NCI-H2107 treated with DMSO at 0.1 percent for 48 hours (cell line): Measurements from ENCODE around the gene ATXN1.
"Not testable (repeated sequence)": the region's sequence is repeated elsewhere in the genome, so short reads cannot be mapped to it uniquely, and the experiment has no call there.

Source experiments
- DNase-seq: peaks from one replicate; lab custom pipeline; 2025; ENCODE audit not compliant: unreplicated experiment; lab: John Stamatoyannopoulos, UW

The ATXN1 gene

DNA sequence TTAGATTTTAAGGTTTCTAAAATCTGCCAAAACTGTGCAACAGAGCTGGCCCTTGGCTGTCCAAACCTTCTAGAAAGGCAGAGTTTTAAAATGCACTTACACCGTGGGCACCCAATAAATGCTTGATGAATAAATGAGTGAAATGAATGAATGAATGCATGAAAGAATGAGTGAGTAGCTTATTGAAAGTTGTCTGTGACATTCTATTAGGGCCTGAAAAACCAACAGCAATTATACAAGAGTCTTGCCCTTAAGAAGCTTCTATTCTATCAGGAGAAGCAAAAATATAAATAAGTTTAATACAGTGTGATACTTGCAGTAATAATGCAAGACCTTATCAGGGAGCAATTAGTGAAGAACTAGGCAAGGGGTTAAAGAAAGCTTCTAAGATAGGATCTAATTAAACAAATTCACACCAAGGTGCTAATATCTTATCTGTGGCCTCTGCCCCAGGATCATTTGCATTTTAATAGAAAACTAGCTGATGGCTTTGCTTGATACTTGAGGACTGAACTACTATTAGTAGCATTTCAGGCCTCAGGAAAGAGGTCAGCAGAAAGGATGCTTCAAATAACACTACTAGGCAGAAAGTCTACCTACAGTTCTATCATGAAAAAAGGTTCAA lies 292.2 kb downstream of the ATXN1 start:
- no peak for DNase-seq

GRCh38 chr6:16466800-16467553 lies 294.3 kb downstream of the ATXN1 start:
- no peak for DNase-seq

DNA sequence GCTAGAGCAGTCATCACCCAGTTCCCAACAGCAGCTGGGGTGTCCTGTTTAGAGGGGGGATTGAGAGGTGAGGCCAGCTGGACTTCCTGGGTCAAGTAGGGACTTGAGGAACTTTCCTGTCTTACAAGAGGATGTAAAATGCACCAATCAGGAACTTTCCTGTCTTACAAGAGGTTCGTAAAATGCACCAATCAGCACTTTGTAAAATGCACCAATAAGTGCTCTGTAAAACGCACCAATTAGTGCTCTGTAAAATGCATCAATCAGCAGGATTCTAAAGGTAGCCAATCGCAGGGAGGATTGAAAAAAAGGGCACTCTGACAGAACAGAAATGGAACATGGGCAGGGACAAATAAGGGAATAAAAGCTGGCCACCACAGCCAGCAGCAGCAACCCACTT lies 297.2 kb downstream of the ATXN1 start:
- DNase-seq: no peak

- not testable (repeated sequence) for DNase-seq
Measured at GRCh38 chr6:16463246-16463645, 298.0 kb downstream of the ATXN1 start.

GRCh38 chr6:16461491-16461890 lies 299.8 kb downstream of the ATXN1 start:
- DNase-seq: no peak

GRCh38 chr6:16459472-16459871 lies 301.8 kb downstream of the ATXN1 start:
- DNase-seq: not testable (repeated sequence)

- no peak for DNase-seq
Measured at GRCh38 chr6:16452348-16452747, 308.9 kb downstream of the ATXN1 start.

DNA sequence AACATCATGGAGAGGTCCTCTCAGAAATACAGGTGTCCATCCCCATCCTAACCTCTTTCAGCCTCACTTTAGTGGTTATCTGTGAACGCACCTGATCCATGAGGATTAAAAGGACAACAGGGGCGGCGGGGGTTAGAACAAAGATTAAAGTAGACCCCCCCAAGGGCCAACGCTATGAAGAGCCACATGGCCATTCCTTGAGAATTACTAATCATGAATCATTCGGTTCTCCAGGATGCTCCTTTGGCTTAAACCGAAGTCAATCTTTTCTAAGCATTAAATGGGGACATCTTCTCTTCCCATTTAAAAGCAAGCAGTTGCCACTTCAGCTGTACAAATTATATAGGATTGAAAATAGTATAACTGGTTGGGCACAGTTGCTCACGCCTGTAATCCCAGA lies 310.4 kb downstream of the ATXN1 start:
- DNase-seq: no peak

GRCh38 chr6:16450285-16450684 lies 311.0 kb downstream of the ATXN1 start:
- DNase-seq: no peak

GRCh38 chr6:16446273-16446672 lies 315.0 kb downstream of the ATXN1 start:
- no peak for DNase-seq

GRCh38 chr6:16442031-16442430 lies 319.2 kb downstream of the ATXN1 start:
- DNase-seq: no peak

GRCh38 chr6:16441262-16441661 lies 320.0 kb downstream of the ATXN1 start:
- DNase-seq: no peak

DNA sequence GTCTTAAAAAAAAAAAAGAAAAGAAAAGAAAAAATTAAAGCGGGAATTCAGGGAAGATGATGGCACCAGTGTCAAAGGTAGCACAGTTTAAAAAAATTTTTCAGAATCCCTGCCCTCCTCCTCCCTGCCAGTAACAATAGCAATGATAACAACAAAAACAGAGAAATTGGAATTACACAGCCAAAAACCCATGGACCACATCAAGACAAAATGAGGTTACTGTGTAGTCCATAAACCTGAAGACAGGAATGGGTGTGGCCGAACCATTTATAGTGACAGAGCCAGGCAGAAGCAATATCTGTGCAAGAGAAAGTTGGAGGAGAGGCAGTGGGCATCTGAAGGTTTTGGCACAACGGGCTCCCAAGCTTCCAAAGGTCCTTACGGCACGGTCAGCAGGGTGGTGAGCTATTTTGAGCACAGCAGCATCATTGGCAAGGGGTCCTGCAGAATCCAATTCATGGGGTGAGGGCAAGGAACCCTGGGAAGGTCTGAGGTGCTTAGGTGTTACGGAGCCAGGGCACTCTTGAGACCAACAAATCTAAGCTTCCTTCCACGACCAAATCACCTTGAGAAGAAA lies 320.5 kb downstream of the ATXN1 start:
- DNase-seq: no peak

DNA sequence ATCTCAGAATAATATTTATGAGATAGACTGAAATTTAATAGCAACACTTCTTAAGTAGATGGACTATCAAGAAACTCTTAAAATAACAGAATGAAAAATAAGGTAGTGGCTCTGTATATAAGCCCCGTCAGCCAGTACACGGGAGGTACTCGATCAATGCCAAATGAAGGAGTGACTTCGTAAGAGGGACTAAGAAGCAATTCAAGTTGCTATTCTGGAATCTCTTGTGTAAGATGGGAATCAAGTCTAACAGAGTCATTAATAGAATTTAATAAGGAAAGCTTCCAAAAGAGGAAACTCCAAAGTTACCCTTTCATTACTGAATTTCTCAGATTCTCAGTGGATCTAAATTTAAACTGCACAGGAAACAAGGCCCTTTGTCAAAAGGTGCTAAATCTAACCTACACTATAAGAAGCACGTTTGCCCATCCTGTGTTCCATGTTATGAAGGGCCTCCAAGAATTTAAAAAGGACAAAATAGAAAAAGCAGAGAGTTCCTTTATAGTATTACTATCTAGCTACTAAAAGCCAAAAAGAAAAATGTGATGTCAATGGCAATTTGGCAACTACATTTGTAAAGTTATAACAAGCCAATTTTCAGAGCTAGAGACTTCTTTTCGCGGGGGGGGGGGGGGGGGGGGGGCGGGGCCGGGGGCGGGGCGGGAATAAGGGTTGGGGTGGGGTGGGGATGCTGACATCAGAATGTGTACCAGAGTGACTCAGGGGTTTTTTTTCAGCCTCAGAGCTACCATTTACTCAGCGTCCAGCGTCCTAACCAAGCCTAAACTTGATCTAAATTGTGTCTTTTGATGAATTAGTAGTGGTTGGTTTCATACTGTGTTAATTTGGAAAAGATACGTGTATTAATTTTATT lies 322.3 kb downstream of the ATXN1 start:
- DNase-seq: no peak

DNA sequence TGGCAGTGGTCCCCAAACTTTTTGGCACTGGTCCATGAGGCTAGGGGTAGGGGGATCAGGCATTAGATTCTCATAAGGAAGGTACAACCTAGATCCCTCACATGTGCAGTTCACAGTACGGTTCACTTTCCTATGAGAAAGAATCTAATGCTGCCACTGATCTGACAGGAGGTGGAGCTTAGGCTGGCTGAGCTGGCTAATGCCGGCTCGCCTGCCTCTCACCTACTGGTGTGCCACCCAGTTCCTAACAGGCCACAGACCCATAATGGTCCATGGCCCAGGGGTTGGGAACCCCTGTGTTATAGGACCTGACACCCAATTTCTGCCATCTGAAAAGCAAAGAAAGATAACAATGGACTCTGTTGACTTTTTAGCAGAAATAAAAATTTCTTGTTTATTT lies 323.3 kb downstream of the ATXN1 start:
- no peak for DNase-seq

DNA sequence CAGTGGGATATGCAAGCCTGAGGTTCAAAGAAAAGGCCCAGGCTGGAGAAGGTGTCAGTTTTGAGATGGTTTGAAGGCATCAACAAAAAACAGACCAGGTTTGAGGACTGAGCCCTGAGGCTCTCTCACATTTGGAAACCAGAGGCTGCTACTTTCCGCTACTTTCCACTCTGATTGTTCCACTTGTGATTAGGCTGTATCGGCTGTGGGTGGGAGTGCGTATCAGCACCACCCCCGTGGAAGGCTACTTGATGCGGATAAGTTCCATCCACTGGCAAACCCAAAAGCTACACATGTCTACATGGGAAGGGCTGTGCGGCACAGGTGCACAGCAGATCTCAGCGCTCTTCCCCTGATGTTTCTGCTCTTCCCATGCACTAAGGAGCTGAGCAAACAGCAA lies 324.2 kb downstream of the ATXN1 start:
- DNase-seq: no peak

- DNase-seq: no peak
Measured at GRCh38 chr6:16436550-16436949, 324.7 kb downstream of the ATXN1 start.

GRCh38 chr6:16434885-16435284 lies 326.4 kb downstream of the ATXN1 start:
- DNase-seq: no peak

DNA sequence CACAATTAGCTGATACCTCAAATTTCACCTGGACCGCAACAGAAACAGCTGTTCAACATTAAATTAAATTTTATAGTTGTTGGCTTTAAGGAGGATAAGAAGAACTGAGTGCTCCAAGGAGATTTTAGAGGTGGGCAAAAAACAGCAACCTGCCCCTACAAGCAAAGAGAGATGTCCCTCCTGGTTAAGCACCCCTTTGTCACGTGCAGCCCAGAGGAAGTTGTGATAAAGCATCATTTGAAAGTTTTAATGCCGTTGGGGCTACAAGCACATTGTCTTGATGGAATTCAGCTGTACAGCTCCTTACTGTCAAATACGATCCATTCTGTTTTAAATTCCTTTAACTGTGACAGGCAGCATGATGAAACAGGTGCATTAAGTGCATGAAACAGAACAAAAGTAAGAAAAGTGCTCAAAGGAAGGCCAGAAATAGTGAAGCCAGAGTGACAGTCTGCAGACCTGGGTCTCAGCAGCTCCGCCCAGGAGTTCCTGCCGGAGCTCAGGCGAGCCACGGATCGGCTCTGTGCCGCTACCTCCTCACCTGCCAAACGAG lies 327.8 kb downstream of the ATXN1 start:
- no peak for DNase-seq

DNA sequence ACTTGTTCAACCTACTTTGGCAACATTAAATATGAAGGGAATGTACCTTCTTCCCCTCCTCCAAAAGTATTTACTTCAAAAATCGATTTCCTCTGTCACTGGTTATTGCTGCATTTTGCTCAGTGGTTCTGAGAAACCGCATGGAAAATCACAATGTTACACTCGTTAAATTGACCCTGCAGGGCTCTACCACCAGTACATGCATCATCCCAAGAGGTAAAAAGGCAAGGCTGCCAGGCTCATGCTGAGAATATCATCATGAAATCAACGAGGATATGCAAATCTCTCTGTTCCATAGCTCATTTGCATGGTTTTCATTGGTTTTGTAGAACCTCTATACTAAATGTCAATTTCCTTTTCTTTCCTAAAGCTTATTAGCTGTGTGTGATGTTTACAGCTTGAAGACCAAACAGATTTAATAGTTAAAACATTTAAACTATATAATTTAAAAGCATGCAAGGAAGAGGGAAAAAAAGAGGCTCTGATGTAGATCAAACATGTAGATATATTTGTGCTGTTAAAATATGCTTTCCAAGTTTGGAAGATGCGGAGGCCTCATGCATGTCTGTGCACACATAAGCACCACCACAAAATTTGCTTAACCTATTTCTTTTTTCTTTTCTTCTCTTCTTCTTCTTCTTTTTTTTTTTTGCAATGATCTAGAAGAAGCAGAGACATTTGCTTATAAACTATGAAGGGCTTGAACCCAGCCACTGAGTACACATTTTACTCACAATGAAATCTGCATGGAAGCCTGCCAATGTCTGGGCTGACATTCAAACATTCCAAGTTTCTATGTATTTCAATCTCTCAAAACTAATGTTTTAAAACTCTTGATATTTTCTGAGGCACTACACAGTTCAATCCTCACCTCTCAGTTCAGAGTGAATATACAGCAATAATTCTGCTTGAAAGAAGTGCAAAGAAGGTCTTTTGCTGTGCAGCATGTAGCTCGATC lies 328.9 kb downstream of the ATXN1 start:
- no peak for DNase-seq
